ENCODE results near the gene COL6A2.

- TF ChIP-seq, protein P1, sequence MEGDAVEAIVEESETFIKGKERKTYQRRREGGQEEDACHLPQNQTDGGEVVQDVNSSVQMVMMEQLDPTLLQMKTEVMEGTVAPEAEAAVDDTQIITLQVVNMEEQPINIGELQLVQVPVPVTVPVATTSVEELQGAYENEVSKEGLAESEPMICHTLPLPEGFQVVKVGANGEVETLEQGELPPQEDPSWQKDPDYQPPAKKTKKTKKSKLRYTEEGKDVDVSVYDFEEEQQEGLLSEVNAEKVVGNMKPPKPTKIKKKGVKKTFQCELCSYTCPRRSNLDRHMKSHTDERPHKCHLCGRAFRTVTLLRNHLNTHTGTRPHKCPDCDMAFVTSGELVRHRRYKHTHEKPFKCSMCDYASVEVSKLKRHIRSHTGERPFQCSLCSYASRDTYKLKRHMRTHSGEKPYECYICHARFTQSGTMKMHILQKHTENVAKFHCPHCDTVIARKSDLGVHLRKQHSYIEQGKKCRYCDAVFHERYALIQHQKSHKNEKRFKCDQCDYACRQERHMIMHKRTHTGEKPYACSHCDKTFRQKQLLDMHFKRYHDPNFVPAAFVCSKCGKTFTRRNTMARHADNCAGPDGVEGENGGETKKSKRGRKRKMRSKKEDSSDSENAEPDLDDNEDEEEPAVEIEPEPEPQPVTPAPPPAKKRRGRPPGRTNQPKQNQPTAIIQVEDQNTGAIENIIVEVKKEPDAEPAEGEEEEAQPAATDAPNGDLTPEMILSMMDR (IDR thresholded peaks at IDR 0.05): no peak
- TF ChIP-seq CBX2 (IDR thresholded peaks at IDR 0.05; ENCODE audit: borderline replicate concordance, low read depth): no peak
- TF ChIP-seq SMC3 (IDR thresholded peaks at IDR 0.05): no peak
- TF ChIP-seq RAD21 (conservative IDR thresholded peaks at IDR 0.05 in 1 of 2, IDR thresholded peaks at IDR 0.05 in 1 of 2): no peak
- TF ChIP-seq RFX5 (IDR thresholded peaks at IDR 0.05): no peak
These were observed 31.2 kb upstream of the COL6A2 start for GRCh38 chr21:46066591-46067331.

All from A549 (cell line).